Subcutaneous adipose tissue (tissue), 4 donors: ENCODE measurements around the gene DCDC2C. TPM values are rescaled to one million over a fixed set of nuclear protein-coding genes. Genes with fewer than 3 reads are reported as not detected.

ENCODE experiments used
- total RNA-seq, 4 donors: library from RNA; depleted of rRNA; stranded (reverse); fragments of >200 nt; gene quantifications; one replicate each; pipeline ENCODE4 v1.1.0, GENCODE V29; 2016
- TF ChIP-seq, protein P1 (sequence below): fragments of 450-650 bp; IDR thresholded peaks from one replicate; pipeline ENCODE4 v1.5.1; 2016; ENCODE audit warnings: low read depth, mild to moderate bottlenecking, control low read depth, antibody characterized with exemption, moderate library complexity

The DCDC2C gene
- total RNA-seq, 4 donors from 2014 or later: not detected

DNA sequence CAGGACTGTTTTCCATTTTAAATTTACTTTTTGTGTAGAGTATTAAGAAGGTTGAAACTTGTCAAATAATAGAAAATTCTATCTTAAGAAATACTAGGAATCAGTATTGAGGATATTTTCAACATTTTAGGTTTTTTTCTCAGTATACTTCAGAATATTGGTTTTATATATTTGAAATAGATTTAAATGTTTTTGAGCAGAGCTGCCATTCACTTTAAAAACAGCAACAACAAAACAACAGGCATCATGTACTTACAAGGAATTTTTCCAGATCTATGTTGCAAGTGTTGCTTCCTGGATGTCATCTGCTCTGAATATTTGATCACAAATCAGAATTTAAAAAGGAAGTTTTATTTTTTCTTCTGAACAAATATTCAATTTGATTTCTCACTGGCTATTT is 84.4 kb downstream of the DCDC2C start:
- TF ChIP-seq, protein P1, sequence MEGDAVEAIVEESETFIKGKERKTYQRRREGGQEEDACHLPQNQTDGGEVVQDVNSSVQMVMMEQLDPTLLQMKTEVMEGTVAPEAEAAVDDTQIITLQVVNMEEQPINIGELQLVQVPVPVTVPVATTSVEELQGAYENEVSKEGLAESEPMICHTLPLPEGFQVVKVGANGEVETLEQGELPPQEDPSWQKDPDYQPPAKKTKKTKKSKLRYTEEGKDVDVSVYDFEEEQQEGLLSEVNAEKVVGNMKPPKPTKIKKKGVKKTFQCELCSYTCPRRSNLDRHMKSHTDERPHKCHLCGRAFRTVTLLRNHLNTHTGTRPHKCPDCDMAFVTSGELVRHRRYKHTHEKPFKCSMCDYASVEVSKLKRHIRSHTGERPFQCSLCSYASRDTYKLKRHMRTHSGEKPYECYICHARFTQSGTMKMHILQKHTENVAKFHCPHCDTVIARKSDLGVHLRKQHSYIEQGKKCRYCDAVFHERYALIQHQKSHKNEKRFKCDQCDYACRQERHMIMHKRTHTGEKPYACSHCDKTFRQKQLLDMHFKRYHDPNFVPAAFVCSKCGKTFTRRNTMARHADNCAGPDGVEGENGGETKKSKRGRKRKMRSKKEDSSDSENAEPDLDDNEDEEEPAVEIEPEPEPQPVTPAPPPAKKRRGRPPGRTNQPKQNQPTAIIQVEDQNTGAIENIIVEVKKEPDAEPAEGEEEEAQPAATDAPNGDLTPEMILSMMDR: no peak

GRCh38 chr2:3789256-3789655 is 85.9 kb downstream of the DCDC2C start:
- TF ChIP-seq, protein P1: no peak

DNA sequence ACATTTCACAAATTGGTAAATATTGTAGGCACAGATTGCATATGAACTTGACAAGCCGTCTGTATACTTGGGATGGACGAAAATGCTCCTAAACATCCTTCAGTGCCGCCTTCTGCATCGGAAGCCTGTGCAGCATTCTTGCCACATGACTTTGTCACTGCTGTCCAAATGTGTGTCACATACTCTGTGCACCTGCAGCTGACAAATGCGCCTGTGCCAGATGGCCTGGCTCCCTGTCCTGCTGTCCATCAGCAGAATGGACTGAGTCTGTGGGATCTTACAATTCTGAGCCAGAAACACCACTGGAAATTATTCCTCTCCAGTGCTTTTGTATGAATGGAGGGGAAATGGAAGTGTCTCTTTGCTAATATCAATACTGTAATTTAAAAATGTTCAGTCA is 89.9 kb downstream of the DCDC2C start:
- TF ChIP-seq, protein P1: no peak

GRCh38 chr2:3801506-3801905 is 98.1 kb downstream of the DCDC2C start:
- TF ChIP-seq, protein P1: no peak

DNA sequence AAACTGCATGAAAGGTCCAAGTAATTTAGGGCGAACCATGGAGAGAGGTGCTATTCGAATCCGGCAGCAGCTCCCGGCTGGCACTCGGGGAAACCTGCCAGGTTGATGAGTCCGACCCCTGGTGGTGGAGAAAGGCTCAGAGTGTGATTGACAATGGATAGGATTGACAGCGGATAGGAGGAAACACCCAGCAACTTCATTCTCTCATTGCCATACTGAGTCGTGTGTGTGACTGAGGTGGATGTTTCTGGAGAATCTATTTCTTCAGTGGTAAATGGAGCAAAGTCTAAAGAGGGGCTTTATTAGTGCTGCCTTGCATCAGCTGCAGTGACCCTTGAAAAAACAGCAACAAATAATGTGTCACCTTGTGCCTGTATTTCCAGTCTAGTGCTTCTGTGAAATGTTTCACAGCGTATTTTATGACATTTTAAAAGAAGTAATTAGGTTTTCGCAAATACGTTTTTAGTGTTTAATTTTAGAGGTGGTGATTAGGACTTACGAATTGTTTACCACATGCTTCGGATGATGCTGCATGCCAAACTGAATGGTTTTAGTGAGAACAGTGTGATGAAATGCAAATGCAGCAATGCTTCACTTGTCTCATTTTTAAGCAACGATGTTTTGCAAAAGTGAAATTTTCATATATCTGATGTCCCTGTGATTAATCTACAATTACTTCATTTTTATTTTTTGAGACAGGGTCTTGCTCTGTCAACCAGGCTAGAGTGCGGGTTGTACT is 102.0 kb downstream of the DCDC2C start:
- TF ChIP-seq, protein P1: no peak

DNA sequence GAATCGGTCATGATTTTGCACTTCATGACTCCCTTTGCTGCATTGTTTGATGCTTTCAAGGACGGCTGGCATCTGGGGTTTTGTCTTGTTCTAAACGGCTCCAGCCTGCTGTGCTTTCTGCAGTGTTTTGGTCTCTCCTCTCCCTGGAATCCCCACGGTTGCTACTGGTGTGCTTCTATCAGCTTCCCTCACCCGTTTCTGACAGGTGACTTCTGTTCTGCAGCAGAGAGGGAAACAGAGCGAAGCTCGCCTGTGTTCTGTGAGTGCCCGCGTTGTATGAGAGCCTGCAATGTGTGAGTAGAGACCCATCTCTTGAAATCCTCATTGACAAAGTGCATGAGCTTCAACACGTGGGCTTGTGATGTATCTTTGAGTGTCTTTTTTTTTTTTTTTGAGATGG is 102.8 kb downstream of the DCDC2C start:
- TF ChIP-seq, protein P1: no peak

GRCh38 chr2:3806730-3807129 is 103.4 kb downstream of the DCDC2C start:
- TF ChIP-seq, protein P1: no peak
